ENCODE measurements around the gene TNIK. TPM values are rescaled to one million over a fixed set of nuclear protein-coding genes. Genes with fewer than 3 reads are reported as not detected.

The TNIK gene
- total RNA-seq, 1 donor from 2014 or later = 35.3 TPM

DNA sequence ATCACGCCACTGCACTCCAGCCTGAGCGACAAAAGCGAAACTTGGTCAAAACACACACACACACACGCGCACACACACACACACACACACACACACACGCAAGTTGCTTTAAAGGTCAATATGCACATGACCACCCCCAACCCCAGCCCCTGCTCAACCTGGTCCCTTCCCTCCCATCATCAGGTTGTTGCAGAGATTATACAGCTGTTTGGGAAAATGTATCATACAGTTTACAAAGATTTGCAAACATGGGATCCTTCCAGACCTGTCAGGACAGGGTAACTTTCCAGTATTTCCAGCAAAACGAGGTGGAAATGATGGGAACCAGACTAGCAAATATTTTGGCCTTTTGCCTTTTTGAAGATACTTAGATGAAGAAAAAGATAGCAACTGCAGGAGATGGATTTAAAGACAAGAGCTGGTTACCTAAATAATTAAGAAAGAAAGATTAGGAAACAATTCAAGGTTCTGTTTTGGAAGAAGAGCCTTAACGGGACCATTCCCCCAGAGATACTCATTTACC is 80.2 kb downstream of the TNIK start:
- no peak overlapping the region for H3K4me3 ChIP-seq
- no peaks in the 10 kb centered on the region for H3K36me3 ChIP-seq
- peaks cover 15% of the 10 kb centered on the region for H3K4me1 ChIP-seq
- no peak overlapping the region for H3K27ac ChIP-seq
- intact Hi-C loops (cut with DNase I) = no loop called here
- DNase-seq = no peak
- ATAC-seq = no peak
- H3K9me3 ChIP-seq = no peaks in the 10 kb centered on the region
- no peaks in the 10 kb centered on the region for H3K27me3 ChIP-seq
- TF ChIP-seq, protein P1, sequence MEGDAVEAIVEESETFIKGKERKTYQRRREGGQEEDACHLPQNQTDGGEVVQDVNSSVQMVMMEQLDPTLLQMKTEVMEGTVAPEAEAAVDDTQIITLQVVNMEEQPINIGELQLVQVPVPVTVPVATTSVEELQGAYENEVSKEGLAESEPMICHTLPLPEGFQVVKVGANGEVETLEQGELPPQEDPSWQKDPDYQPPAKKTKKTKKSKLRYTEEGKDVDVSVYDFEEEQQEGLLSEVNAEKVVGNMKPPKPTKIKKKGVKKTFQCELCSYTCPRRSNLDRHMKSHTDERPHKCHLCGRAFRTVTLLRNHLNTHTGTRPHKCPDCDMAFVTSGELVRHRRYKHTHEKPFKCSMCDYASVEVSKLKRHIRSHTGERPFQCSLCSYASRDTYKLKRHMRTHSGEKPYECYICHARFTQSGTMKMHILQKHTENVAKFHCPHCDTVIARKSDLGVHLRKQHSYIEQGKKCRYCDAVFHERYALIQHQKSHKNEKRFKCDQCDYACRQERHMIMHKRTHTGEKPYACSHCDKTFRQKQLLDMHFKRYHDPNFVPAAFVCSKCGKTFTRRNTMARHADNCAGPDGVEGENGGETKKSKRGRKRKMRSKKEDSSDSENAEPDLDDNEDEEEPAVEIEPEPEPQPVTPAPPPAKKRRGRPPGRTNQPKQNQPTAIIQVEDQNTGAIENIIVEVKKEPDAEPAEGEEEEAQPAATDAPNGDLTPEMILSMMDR (IDR thresholded peaks at IDR 0.05) = no peak

DNA sequence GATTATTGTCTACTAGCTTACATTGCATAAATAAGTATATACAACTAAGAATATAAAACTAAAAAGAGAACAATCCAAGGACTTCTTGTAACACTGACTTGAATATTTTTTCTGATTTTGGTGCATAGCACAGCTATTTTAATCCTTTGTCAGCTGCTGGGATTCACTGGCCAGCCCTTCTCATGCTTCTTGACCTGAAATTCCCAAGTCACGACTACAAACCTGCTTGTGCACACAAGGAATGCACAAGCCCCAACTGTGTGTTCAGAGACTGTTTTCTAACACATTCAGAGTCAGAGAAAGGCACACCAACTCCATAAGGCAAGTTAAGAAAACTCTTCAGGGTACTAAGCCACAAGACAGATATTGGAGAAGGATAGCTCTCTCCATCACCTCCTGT is 80.9 kb downstream of the TNIK start:
- TF ChIP-seq, protein P1 (IDR thresholded peaks at IDR 0.05) = no peak
- peaks cover 22% of the 10 kb centered on the region for H3K4me1 ChIP-seq

DNA sequence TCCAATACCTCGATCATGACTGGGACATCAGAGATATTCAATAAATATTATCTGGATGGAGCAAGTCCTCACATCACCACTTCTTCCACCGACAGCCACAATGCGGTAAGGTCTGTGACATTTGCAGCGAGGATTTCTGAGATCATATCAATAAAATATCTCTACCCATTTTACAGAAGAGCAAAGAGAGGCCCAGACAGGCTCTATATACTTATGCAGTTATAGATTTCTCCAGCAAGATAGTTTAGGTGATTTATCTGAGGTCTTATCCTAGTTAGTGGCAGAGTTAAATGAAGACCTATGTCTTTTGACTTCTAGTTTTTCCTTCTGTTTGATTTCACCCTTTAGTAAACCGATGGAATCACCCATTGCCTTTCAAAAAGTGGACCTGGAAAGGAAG is 81.6 kb downstream of the TNIK start:
- Histone ChIP-seq H3K4me3 (no peak overlapping the region), H3K27me3 (no peaks in the 10 kb centered on the region), H3K4me1 (peaks cover 25% of the 10 kb centered on the region), H3K36me3 (no peaks in the 10 kb centered on the region), H3K27ac (no peak overlapping the region), H3K9me3 (no peaks in the 10 kb centered on the region)
- ATAC-seq (no peak), DNase-seq (no peak)
- intact Hi-C loops (cut with DNase I) = no loop called here
- TF ChIP-seq, protein P1 (IDR thresholded peaks at IDR 0.05) = no peak

More for the DNA sequence above, 80.9 kb downstream of the TNIK start:
- Histone ChIP-seq H3K4me3 (no peak overlapping the region), H3K9me3 (no peaks in the 10 kb centered on the region), H3K27me3 (no peaks in the 10 kb centered on the region), H3K36me3 (no peaks in the 10 kb centered on the region), H3K27ac (no peak overlapping the region)
- intact Hi-C loops (cut with DNase I) = no loop called here
- DNase-seq = no peak
- ATAC-seq = no peak

DNA sequence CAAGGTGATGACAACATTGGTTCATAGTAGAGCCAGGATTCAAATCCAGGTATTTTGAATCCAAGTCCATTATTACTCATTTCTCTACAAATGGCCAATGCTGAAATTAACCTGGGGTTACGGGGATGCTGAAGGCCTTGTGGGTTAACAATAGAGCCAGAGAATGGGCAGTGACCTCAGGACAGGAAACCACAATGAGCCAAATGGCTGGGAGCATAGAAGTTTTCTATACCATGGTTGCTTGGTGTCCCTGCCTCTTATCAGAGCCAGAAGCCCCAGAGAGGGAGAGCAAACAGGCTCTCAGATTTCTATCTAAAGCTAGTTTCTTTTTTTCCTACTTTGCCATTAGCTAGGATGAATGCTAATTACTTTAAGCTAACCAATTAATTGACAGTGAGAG is 82.3 kb downstream of the TNIK start:
- ATAC-seq = no peak
- Histone ChIP-seq H3K4me3 (no peak overlapping the region), H3K4me1 (peaks cover 21% of the 10 kb centered on the region), H3K27me3 (no peaks in the 10 kb centered on the region), H3K36me3 (no peaks in the 10 kb centered on the region), H3K27ac (no peak overlapping the region), H3K9me3 (no peaks in the 10 kb centered on the region)
- TF ChIP-seq, protein P1 (IDR thresholded peaks at IDR 0.05) = no peak
- no peak for DNase-seq
- intact Hi-C loops (cut with DNase I) = no loop called here

DNA sequence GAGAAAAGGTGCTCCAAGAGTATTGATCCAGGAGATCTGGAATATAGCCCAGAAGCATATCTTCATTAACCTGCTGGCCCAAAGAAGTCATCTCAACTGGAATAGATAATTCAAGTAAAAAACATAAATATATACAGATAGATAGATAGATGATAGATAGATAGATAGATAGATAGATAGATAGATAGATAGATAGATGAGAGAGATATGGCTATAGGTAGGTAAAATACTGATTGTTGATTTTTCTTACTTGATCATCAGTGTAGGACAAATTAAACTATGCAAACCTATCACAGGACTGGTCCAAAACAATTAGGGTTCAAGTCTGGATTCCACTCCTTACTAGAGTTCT is 83.6 kb downstream of the TNIK start:
- no peaks in the 10 kb centered on the region for H3K9me3 ChIP-seq
- no peaks in the 10 kb centered on the region for H3K36me3 ChIP-seq
- TF ChIP-seq, protein P1 (IDR thresholded peaks at IDR 0.05) = no peak
- intact Hi-C loops (cut with DNase I) = no loop called here
- DNase-seq (no peak), ATAC-seq (no peak)
- H3K27me3 ChIP-seq = no peaks in the 10 kb centered on the region
- no peak overlapping the region for H3K27ac ChIP-seq
- no peak overlapping the region for H3K4me3 ChIP-seq
- peaks cover 21% of the 10 kb centered on the region for H3K4me1 ChIP-seq

All from upper lobe of right lung (tissue), 1 donor.